SK-N-SH (cell line): ENCODE data around the gene SMIM13. TPM values are rescaled to one million over a fixed set of nuclear protein-coding genes. Genes with fewer than 3 reads are reported as not detected.

Experiments
- CTCF ChIA-PET: fragments of 300-600, 350-600 bp; formaldehyde crosslinking; extraction: SDS; loops from one replicate; lab custom pipeline; 2021; lab: Yijun Ruan, JAX
- POLR2A ChIA-PET: fragments of 350-600 bp; sonication (Branson Sonifier 250); formaldehyde crosslinking; extraction: SDS; loops from one replicate; lab custom pipeline; 2020; ENCODE audit warnings: antibody characterized with exemption, inconsistent platforms; lab: Yijun Ruan, JAX
- DNase-seq: peaks from one replicate; pipeline ENCODE4 v3.0.0; 2012
- H2AFZ ChIP-seq: fragments of 200-600 bp; sonication (generic); 2 replicates; pipeline ENCODE4 v1.8.1; 2016; ENCODE audit warnings: antibody characterized with exemption, mild to moderate bottlenecking, low read depth
- H3F3A ChIP-seq: fragments of 200-600 bp; sonication (generic); replicated peaks from 2 replicates; pipeline ENCODE3; 2016; ENCODE audit warnings: antibody characterized with exemption, mild to moderate bottlenecking; ENCODE audit not compliant: insufficient read depth
- H3K27ac ChIP-seq, 2 experiments: fragments of 200-500 bp in 1 of 2; fragments of 200-600 bp in 1 of 2; sonication (Bioruptor generic) in 1 of 2; sonication (generic), shearing (Covaris generic) in 1 of 2; 2 replicates each; pipeline versions ENCODE4 v1.5.1 to v1.6.1; 2014 to 2016; ENCODE audit warnings: low read depth in 2 of 2, inconsistent platforms in 1 of 2, low read length in 1 of 2, mild to moderate bottlenecking in 1 of 2, mixed read lengths in 1 of 2
- H3K27me3 ChIP-seq: fragments of 200-600 bp; sonication (generic), shearing (Covaris generic); 2 replicates; pipeline ENCODE4 v1.6.1; 2016; ENCODE audit warnings: mixed run types; ENCODE audit not compliant: insufficient read depth
- H3K36me3 ChIP-seq, 2 experiments: fragments of 200-500 bp in 1 of 2; fragments of 200-600 bp in 1 of 2; sonication (Bioruptor generic) in 1 of 2; sonication (generic) in 1 of 2; replicated peaks in 1 of 2; 2 replicates each; pipeline versions ENCODE3 to v1.5.1; 2014 to 2016; ENCODE audit warnings: low read length in 1 of 2, mild to moderate bottlenecking in 1 of 2; ENCODE audit not compliant: insufficient read depth in 2 of 2, control insufficient read depth in 1 of 2
- H3K4me1 ChIP-seq, 2 experiments: fragments of 200-500 bp in 1 of 2; fragments of 200-600 bp in 1 of 2; sonication (Bioruptor generic) in 1 of 2; sonication (generic), shearing (Covaris generic) in 1 of 2; 2 replicates each; pipeline versions ENCODE4 v1.5.1 to v1.6.1; 2014 to 2016; ENCODE audit warnings: low read depth in 1 of 2, low read length in 1 of 2, mixed run types in 1 of 2; ENCODE audit not compliant: insufficient read depth in 2 of 2, control insufficient read depth in 1 of 2
- H3K4me2 ChIP-seq: fragments of 200-600 bp; sonication (generic), shearing (Covaris generic); 2 replicates; pipeline ENCODE4 v1.6.1; 2017; ENCODE audit warnings: mixed run types
- H3K4me3 ChIP-seq, 2 experiments: fragments of 200-500 bp in 1 of 2; fragments of 200-600 bp in 1 of 2; sonication (Bioruptor generic) in 1 of 2; sonication (generic), shearing (Covaris generic) in 1 of 2; 2 replicates each; pipeline versions ENCODE4 v1.5.1 to v1.8.1; 2014 to 2016; ENCODE audit warnings: low read depth in 2 of 2, inconsistent platforms in 1 of 2, low read length in 1 of 2, mild to moderate bottlenecking in 1 of 2, mixed read lengths in 1 of 2, moderate library complexity in 1 of 2
- H3K79me2 ChIP-seq: fragments of 200-600 bp; sonication (generic); 2 replicates; pipeline ENCODE4 v1.8.1; 2017; ENCODE audit warnings: mild to moderate bottlenecking; ENCODE audit not compliant: insufficient read depth
- H3K9ac ChIP-seq: fragments of 200-600 bp; sonication (generic); 2 replicates; pipeline ENCODE4 v1.6.1; 2017; ENCODE audit warnings: mixed run types
- H3K9me2 ChIP-seq: fragments of 200-600 bp; sonication (generic); 2 replicates; pipeline ENCODE4 v1.6.1; 2017; ENCODE audit warnings: mixed run types
- H3K9me3 ChIP-seq: fragments of 200-600 bp; sonication (generic); 2 replicates; pipeline ENCODE4 v1.6.1; 2017; ENCODE audit warnings: mixed run types, mild to moderate bottlenecking, moderate library complexity
- H4K20me1 ChIP-seq: fragments of 200-600 bp; sonication (generic); 2 replicates; pipeline ENCODE4 v1.6.1; 2017; ENCODE audit warnings: mild to moderate bottlenecking, mixed run types; ENCODE audit not compliant: insufficient read depth
- ELF1 ChIP-seq: IDR thresholded peaks from 2 replicates; pipeline ENCODE4 v1.4.0; 2012
- FOXJ3 ChIP-seq: sonication (generic); formaldehyde crosslinking; IDR thresholded peaks from 2 replicates; pipeline ENCODE4 v1.5.1; 2020; ENCODE audit warnings: mild to moderate bottlenecking, missing genetic modification reagents
- GATA2 ChIP-seq: sonication (generic); formaldehyde crosslinking; IDR thresholded peaks from 2 replicates; pipeline ENCODE4 v1.5.0; 2020; ENCODE audit warnings: mild to moderate bottlenecking, missing genetic modification reagents
- MEF2A ChIP-seq: IDR thresholded peaks from 2 replicates; pipeline ENCODE4 v1.4.0; 2012; ENCODE audit warnings: low read depth, borderline replicate concordance
- MXI1 ChIP-seq: IDR thresholded peaks from 2 replicates; pipeline ENCODE4 v1.6.1; 2012; ENCODE audit warnings: mild to moderate bottlenecking, low read depth, low read length, improper control_type of control experiment
- NFIC ChIP-seq: IDR thresholded peaks from 2 replicates; pipeline ENCODE4 v1.4.0; 2012; ENCODE audit warnings: borderline replicate concordance
- NRF1 ChIP-seq: IDR thresholded peaks from 2 replicates; pipeline ENCODE4 v1.6.1; 2012; ENCODE audit warnings: low read depth, mild to moderate bottlenecking, low read length
- POLR2AphosphoS5 ChIP-seq: IDR thresholded peaks from 2 replicates; pipeline ENCODE4 v1.6.1; 2012; ENCODE audit warnings: low read depth, low read length
- RAD21 ChIP-seq: IDR thresholded peaks from 2 replicates; pipeline ENCODE4 v1.6.1; 2012; ENCODE audit warnings: mild to moderate bottlenecking, low read length
- RFX5 ChIP-seq: IDR thresholded peaks from 2 replicates; pipeline ENCODE4 v1.6.1; 2012; ENCODE audit warnings: mild to moderate bottlenecking, improper control_type of control experiment, low read length
- RXRA ChIP-seq: IDR thresholded peaks from 2 replicates; pipeline ENCODE4 v1.4.0; 2012; ENCODE audit warnings: low read depth, mild to moderate bottlenecking, borderline replicate concordance
- SMC3 ChIP-seq: IDR thresholded peaks from 2 replicates; pipeline ENCODE4 v1.6.1; 2012; ENCODE audit warnings: low read depth, low read length, improper control_type of control experiment
- USF1 ChIP-seq: IDR thresholded peaks from 2 replicates; pipeline ENCODE4 v1.4.0; 2012; ENCODE audit warnings: low read depth, borderline replicate concordance
- WGBS: methylation state at CpG from one replicate; pipeline ENCODE4 v1.1.6; 2017; ENCODE audit warnings: low lambda C conversion rate; 5-methylcytosine and 5-hydroxymethylcytosine counted together
- polyA plus RNA-seq, 3 experiments: library from polyadenylated mRNA; depleted of rRNA; stranded (reverse); fragments of >200 nt; gene quantifications; 2 replicates each; pipeline ENCODE4 v1.2.3, GENCODE V29; 2012
- TF ChIP-seq, protein P1 (sequence below): IDR thresholded peaks from 2 replicates; pipeline ENCODE4 v1.6.1; 2012; ENCODE audit warnings: mild to moderate bottlenecking, low read depth, low read length, moderate library complexity
- TF ChIP-seq, protein P2 (sequence below): fragments of 200-600 bp; sonication (generic); IDR thresholded peaks from 2 replicates; pipeline ENCODE4 v1.6.1; 2017; ENCODE audit warnings: antibody characterized with exemption, mild to moderate bottlenecking, moderate library complexity
- TF ChIP-seq, protein P3 (sequence below): fragments of 150-350 bp; IDR thresholded peaks from 2 replicates; pipeline ENCODE4 v1.6.1; 2016; ENCODE audit warnings: mild to moderate bottlenecking, low read depth, low read length
- TF ChIP-seq, protein P4 (sequence below): IDR thresholded peaks from 2 replicates; pipeline ENCODE4 v1.4.0; 2012; ENCODE audit warnings: low read depth, borderline replicate concordance

SMIM13 gene
- polyA plus RNA-seq, 1 of the 3 experiments (the other 2 are of a cell fraction) = 2.1 TPM

GRCh38 chr6:11177271-11177670, 83.6 kb downstream of the SMIM13 start:
- no peak overlapping the region for H2AFZ ChIP-seq
- WGBS = 96% methylated on average over 1 of the region's 1 CpG
- CTCF ChIA-PET = interaction anchor here (0.6 to 1.9 kb wide), 2 partner anchors 21 to 318 kb away, joined by 3 to 9 read pairs; no protein-coding TSS in a partner anchor
- H3K4me2 ChIP-seq = no peak overlapping the region
- peaks cover 0 to 5% of the 10 kb centered on the region in 2 experiments; a peak in 2 of 4 replicates for H3K4me1 ChIP-seq
- no peaks in the 10 kb centered on the region for H4K20me1 ChIP-seq
- POLR2A ChIA-PET = no interaction called here
- peaks cover 30% of the 10 kb centered on the region for H3F3A ChIP-seq
- no peaks in the 10 kb centered on the region for H3K9me2 ChIP-seq
- H3K9ac ChIP-seq = no peak overlapping the region
- no peak overlapping the region for H3K27ac ChIP-seq
- no peak for DNase-seq
- H3K9me3 ChIP-seq = no peaks in the 10 kb centered on the region
- H3K4me3 ChIP-seq = no peak overlapping the region
- no peaks in the 10 kb centered on the region for H3K27me3 ChIP-seq
- H3K36me3 ChIP-seq = peaks cover 0 to 3% of the 10 kb centered on the region in 2 experiments
- H3K79me2 ChIP-seq = no peaks in the 10 kb centered on the region
- TF ChIP-seq, protein P1, sequence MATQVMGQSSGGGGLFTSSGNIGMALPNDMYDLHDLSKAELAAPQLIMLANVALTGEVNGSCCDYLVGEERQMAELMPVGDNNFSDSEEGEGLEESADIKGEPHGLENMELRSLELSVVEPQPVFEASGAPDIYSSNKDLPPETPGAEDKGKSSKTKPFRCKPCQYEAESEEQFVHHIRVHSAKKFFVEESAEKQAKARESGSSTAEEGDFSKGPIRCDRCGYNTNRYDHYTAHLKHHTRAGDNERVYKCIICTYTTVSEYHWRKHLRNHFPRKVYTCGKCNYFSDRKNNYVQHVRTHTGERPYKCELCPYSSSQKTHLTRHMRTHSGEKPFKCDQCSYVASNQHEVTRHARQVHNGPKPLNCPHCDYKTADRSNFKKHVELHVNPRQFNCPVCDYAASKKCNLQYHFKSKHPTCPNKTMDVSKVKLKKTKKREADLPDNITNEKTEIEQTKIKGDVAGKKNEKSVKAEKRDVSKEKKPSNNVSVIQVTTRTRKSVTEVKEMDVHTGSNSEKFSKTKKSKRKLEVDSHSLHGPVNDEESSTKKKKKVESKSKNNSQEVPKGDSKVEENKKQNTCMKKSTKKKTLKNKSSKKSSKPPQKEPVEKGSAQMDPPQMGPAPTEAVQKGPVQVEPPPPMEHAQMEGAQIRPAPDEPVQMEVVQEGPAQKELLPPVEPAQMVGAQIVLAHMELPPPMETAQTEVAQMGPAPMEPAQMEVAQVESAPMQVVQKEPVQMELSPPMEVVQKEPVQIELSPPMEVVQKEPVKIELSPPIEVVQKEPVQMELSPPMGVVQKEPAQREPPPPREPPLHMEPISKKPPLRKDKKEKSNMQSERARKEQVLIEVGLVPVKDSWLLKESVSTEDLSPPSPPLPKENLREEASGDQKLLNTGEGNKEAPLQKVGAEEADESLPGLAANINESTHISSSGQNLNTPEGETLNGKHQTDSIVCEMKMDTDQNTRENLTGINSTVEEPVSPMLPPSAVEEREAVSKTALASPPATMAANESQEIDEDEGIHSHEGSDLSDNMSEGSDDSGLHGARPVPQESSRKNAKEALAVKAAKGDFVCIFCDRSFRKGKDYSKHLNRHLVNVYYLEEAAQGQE = no peak
- no peak for TF ChIP-seq POLR2AphosphoS5
- no peak for TF ChIP-seq USF1
- no peak for TF ChIP-seq RXRA
- TF ChIP-seq, protein P2, sequence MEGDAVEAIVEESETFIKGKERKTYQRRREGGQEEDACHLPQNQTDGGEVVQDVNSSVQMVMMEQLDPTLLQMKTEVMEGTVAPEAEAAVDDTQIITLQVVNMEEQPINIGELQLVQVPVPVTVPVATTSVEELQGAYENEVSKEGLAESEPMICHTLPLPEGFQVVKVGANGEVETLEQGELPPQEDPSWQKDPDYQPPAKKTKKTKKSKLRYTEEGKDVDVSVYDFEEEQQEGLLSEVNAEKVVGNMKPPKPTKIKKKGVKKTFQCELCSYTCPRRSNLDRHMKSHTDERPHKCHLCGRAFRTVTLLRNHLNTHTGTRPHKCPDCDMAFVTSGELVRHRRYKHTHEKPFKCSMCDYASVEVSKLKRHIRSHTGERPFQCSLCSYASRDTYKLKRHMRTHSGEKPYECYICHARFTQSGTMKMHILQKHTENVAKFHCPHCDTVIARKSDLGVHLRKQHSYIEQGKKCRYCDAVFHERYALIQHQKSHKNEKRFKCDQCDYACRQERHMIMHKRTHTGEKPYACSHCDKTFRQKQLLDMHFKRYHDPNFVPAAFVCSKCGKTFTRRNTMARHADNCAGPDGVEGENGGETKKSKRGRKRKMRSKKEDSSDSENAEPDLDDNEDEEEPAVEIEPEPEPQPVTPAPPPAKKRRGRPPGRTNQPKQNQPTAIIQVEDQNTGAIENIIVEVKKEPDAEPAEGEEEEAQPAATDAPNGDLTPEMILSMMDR = no peak
- no peak for TF ChIP-seq FOXJ3 (CRISPR knock-in tag)
- TF ChIP-seq, protein P3, sequence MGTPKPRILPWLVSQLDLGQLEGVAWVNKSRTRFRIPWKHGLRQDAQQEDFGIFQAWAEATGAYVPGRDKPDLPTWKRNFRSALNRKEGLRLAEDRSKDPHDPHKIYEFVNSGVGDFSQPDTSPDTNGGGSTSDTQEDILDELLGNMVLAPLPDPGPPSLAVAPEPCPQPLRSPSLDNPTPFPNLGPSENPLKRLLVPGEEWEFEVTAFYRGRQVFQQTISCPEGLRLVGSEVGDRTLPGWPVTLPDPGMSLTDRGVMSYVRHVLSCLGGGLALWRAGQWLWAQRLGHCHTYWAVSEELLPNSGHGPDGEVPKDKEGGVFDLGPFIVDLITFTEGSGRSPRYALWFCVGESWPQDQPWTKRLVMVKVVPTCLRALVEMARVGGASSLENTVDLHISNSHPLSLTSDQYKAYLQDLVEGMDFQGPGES = no peak
- no peak for TF ChIP-seq GATA2 (CRISPR knock-in tag)
- no peak for TF ChIP-seq RAD21
- no peak for TF ChIP-seq NRF1
- TF ChIP-seq MXI1 = no peak
- no peak for TF ChIP-seq MEF2A
- no peak for TF ChIP-seq RFX5
- TF ChIP-seq ELF1 = no peak
- no peak for TF ChIP-seq NFIC
- no peak for TF ChIP-seq SMC3
- TF ChIP-seq, protein P4, sequence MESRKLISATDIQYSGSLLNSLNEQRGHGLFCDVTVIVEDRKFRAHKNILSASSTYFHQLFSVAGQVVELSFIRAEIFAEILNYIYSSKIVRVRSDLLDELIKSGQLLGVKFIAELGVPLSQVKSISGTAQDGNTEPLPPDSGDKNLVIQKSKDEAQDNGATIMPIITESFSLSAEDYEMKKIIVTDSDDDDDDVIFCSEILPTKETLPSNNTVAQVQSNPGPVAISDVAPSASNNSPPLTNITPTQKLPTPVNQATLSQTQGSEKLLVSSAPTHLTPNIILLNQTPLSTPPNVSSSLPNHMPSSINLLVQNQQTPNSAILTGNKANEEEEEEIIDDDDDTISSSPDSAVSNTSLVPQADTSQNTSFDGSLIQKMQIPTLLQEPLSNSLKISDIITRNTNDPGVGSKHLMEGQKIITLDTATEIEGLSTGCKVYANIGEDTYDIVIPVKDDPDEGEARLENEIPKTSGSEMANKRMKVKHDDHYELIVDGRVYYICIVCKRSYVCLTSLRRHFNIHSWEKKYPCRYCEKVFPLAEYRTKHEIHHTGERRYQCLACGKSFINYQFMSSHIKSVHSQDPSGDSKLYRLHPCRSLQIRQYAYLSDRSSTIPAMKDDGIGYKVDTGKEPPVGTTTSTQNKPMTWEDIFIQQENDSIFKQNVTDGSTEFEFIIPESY = no peak
